Thyroid gland (tissue), 4 donors: ENCODE results near the gene S100A7. TPM values are rescaled to one million over a fixed set of nuclear protein-coding genes. Genes with fewer than 3 reads are reported as not detected.
A peak's percentile ranks its signal among the peaks of the same experiment; 100 is the strongest.

Experiments
- DNase-seq, 2 donors: peaks; one replicate each; pipeline ENCODE4 v3.0.0-alpha.2; 2019
- H3K27ac ChIP-seq, 3 donors: fragments of 200-600 bp; sonication (generic); 1 replicate in 2 of 3; 2 replicates in 1 of 3; pipeline ENCODE4 v1.5.1; 2016 to 2019; ENCODE audit warnings: mild to moderate bottlenecking in 1 of 3, moderate library complexity in 1 of 3
- H3K27me3 ChIP-seq: fragments of 200-600 bp; sonication (generic); one replicate; pipeline ENCODE4 v1.5.1; 2019
- H3K36me3 ChIP-seq, 2 donors: fragments of 200-600 bp; sonication (generic); one replicate each; pipeline ENCODE4 v1.5.1; 2016 to 2019
- H3K4me1 ChIP-seq, 2 donors: fragments of 200-600 bp; sonication (generic); one replicate each; pipeline ENCODE4 v1.5.1; 2017 to 2019
- H3K4me3 ChIP-seq, 3 donors: fragments of 200-600 bp; sonication (generic); replicated peaks in 1 of 3; 1 replicate in 2 of 3; 2 replicates in 1 of 3; pipeline ENCODE4 v1.5.1; 2016; ENCODE audit warnings: mild to moderate bottlenecking in 1 of 3
- H3K9me3 ChIP-seq: fragments of 200-600 bp; sonication (generic); one replicate; pipeline ENCODE4 v1.5.1; 2017
- POLR2A ChIP-seq, 2 donors: fragments of 450-650 bp; IDR thresholded peaks; one replicate each; pipeline ENCODE4 v1.6.1; 2017; ENCODE audit warnings: antibody characterized with exemption in 2 of 2, mild to moderate bottlenecking in 2 of 2, moderate library complexity in 1 of 2
- WGBS, 2 donors: methylation state at CpG; one replicate each; pipeline ENCODE4 v1.1.5; 2017; 5-methylcytosine and 5-hydroxymethylcytosine counted together
- intact Hi-C: fragments of 100-400 bp; cut with DNase I; formaldehyde crosslinking; loops from one replicate; pipeline ENCODE4 v1.15.1; 2023
- total RNA-seq, 4 donors: library from RNA; depleted of rRNA; stranded (reverse); fragments of >200 nt; gene quantifications; one replicate each; pipeline ENCODE4 v1.2.3, GENCODE V29; 2016
- TF ChIP-seq, protein P1 (sequence below), 6 experiments: fragments of 200-600 bp in 3 of 6; fragments of 450-650 bp in 3 of 6; sonication (generic) in 3 of 6; IDR thresholded peaks; one replicate each; pipeline ENCODE4 v1.5.1; 2016 to 2019; ENCODE audit warnings: antibody characterized with exemption in 6 of 6, mild to moderate bottlenecking in 2 of 6, inconsistent platforms in 1 of 6, moderate library complexity in 1 of 6

S100A7 gene
- total RNA-seq, 4 donors from 2014 or later: not detected

DNA sequence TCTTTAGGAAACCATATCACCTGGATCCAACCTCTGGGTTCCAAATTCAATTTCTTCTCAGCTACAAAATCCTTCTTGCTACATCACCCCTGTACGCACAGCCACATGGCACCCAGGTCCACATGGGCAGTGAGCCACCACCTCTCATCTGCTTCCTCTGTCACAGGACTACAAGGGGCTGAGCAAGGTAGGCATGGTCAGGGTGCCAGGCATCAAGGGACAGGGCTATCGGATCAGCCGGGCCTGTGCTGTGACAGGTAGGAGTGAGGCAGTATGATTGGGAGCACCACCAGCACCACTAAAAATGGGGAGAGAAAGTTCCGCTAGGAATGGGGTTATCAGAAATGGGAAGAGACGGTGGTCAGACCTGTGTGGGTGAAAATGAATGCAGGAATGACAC lies 45.9 kb upstream of the S100A7 start:
- no peak for DNase-seq
- Histone ChIP-seq H3K36me3 (no peaks in the 10 kb centered on the region), H3K4me1 (peaks cover 6 to 16% of the 10 kb centered on the region in 2 donors), H3K27me3 (no peaks in the 10 kb centered on the region), H3K9me3 (no peaks in the 10 kb centered on the region), H3K27ac (peak overlapping the region in 2 of 3 donors; percentile 61 to 67), H3K4me3 (no peak overlapping the region)
- TF ChIP-seq, protein P1, sequence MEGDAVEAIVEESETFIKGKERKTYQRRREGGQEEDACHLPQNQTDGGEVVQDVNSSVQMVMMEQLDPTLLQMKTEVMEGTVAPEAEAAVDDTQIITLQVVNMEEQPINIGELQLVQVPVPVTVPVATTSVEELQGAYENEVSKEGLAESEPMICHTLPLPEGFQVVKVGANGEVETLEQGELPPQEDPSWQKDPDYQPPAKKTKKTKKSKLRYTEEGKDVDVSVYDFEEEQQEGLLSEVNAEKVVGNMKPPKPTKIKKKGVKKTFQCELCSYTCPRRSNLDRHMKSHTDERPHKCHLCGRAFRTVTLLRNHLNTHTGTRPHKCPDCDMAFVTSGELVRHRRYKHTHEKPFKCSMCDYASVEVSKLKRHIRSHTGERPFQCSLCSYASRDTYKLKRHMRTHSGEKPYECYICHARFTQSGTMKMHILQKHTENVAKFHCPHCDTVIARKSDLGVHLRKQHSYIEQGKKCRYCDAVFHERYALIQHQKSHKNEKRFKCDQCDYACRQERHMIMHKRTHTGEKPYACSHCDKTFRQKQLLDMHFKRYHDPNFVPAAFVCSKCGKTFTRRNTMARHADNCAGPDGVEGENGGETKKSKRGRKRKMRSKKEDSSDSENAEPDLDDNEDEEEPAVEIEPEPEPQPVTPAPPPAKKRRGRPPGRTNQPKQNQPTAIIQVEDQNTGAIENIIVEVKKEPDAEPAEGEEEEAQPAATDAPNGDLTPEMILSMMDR (IDR thresholded peaks at IDR 0.05): no peak
- TF ChIP-seq POLR2A (IDR thresholded peaks at IDR 0.05): no peak
- intact Hi-C loops: no loop called here
- WGBS, 2 donors: 90 to 91% methylated on average over 5 of the region's 5 CpGs

DNA sequence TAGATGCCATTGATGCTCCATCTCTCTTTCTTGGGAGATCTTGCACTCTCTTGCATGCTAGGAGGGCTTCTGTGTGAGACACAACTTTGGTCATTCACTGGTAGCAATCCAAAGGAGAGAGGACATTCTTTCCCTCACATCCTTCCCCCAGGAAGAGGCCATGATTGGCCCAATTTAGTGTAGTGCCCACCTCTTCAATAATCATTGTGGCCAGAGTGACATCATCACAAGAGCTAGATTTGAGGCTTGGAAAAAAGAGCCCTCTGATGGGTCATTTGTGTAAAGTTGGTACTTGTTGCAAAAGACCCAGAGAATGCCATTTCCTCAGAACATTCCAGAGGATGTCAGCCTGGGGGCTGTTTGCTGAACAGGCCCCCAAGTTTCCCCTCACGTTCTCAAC lies 45.1 kb upstream of the S100A7 start:
- 91 to 96% methylated on average over 1 of the region's 1 CpG for WGBS, 2 donors
- intact Hi-C loops: no loop called here
- DNase-seq: no peak

DNA sequence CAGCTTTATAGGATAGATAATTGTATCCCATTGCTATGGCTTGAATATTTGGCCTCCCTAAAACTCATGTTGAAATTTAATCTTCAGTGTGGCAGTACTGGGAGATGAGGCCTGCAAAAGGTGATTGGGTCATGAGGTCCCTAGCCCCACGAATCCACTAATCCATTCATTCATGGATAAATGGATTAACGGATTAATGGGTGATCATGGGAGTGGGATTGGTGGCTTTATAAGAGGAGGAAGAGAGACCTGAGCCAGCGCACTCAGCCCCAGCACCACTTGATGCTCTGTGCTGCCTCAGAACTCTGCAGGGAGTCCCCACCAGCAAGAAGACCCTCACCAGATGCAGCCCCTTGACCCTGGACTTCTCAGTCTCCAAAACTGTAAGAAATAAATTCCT lies 43.3 kb upstream of the S100A7 start:
- WGBS, 2 donors: 85% methylated on average over 3 of the region's 3 CpGs
- Histone ChIP-seq H3K4me3 (no peak overlapping the region), H3K36me3 (no peaks in the 10 kb centered on the region), H3K27me3 (no peaks in the 10 kb centered on the region), H3K27ac (no peak overlapping the region), H3K4me1 (peaks cover 6 to 16% of the 10 kb centered on the region in 2 donors), H3K9me3 (no peaks in the 10 kb centered on the region)
- TF ChIP-seq POLR2A (IDR thresholded peaks at IDR 0.05): no peak
- TF ChIP-seq, protein P1 (IDR thresholded peaks at IDR 0.05): no peak
- intact Hi-C loops: no loop called here
- no peak for DNase-seq

More for the DNA sequence above, 45.1 kb upstream of the S100A7 start:
- Histone ChIP-seq H3K27ac (no peak overlapping the region), H3K4me1 (peaks cover 6 to 16% of the 10 kb centered on the region in 2 donors), H3K9me3 (no peaks in the 10 kb centered on the region), H3K4me3 (no peak overlapping the region), H3K36me3 (no peaks in the 10 kb centered on the region), H3K27me3 (no peaks in the 10 kb centered on the region)
- TF ChIP-seq, protein P1 (IDR thresholded peaks at IDR 0.05): no peak
- TF ChIP-seq POLR2A (IDR thresholded peaks at IDR 0.05): no peak

DNA sequence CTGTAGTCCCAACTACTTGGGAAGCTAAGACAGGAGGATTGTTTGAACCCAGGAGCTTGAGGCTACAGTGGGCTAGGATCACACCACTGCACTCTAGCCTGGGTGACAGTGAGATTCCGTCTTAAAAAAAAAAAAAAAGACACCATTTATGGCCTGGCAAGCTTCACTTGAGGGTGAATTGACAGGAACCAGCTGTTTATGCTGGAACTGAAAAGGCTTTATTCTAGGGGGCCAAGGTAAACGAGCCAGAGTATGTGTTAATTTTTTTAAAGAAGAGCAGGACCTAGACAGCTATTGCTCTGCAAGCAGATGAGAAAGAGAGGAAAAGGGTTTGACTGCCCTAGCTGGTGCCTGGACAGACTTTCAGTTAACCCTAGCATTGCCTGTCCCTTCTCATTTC lies 38.3 kb upstream of the S100A7 start:
- Histone ChIP-seq H3K27me3 (no peaks in the 10 kb centered on the region), H3K36me3 (no peaks in the 10 kb centered on the region), H3K9me3 (no peaks in the 10 kb centered on the region), H3K27ac (no peak overlapping the region), H3K4me1 (no peaks in the 10 kb centered on the region), H3K4me3 (no peak overlapping the region)
- no peak for DNase-seq
- 18 to 37% methylated on average over 2 of the region's 2 CpGs for WGBS, 2 donors
- intact Hi-C loops: loop anchor here (5.0 kb wide), 1 partner anchor 146 kb away; no protein-coding TSS in a partner anchor
- TF ChIP-seq, protein P1 (IDR thresholded peaks at IDR 0.05): no peak
- TF ChIP-seq POLR2A (IDR thresholded peaks at IDR 0.05): no peak

DNA sequence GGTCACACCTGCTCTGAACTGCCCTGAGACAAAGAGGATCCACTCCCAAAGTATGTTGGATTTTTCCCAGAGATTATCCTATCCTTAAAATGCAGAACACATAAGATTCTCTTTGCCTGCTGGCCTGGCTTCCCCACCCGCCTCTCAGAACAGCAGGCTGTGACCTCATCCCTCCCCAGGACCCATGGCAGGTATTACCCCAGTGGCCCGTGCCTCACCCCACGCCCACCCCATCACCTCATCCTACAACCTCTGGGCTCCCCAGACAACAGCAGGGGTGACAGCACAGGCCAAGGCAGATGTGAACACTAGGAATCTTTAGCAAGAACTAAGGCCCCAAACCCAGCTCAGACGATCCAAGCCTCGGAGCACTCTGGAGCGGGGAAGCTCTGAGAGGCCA lies 35.1 kb upstream of the S100A7 start:
- Histone ChIP-seq H3K9me3 (no peaks in the 10 kb centered on the region), H3K27ac (no peak overlapping the region), H3K4me3 (no peak overlapping the region), H3K4me1 (no peaks in the 10 kb centered on the region), H3K27me3 (no peaks in the 10 kb centered on the region), H3K36me3 (no peaks in the 10 kb centered on the region)
- DNase-seq: no peak
- no peak for TF ChIP-seq POLR2A (IDR thresholded peaks at IDR 0.05)
- TF ChIP-seq, protein P1 (IDR thresholded peaks at IDR 0.05): no peak
- intact Hi-C loops: loop anchor here (5.0 kb wide), 1 partner anchor 143 kb away; no protein-coding TSS in a partner anchor
- WGBS, 2 donors: 73 to 76% methylated on average over 6 of the region's 6 CpGs
